ELF-1 (cell line): ENCODE data around the gene EGF.
"Not testable (repeated sequence)": the region's sequence is repeated elsewhere in the genome, so short reads cannot be mapped to it uniquely, and the experiment has no call there.

Experiments
- DNase-seq: peaks from one replicate; pipeline ENCODE4 v3.0.0-alpha.2; 2016; ENCODE audit warnings: low read depth, low spot score

EGF gene

GRCh38 chr4:109912706-109913595 is at the start of gene EGF:
TSS of gene EGF (plus strand) at chr4:109912883. CDS start at chr4:109913336, 453 bp downstream.
- peak; percentile 81 for DNase-seq

GRCh38 chr4:109864134-109864533 is 48.5 kb upstream of the EGF start:
- no peak for DNase-seq

GRCh38 chr4:109870061-109870460 is 42.6 kb upstream of the EGF start:
- no peak for DNase-seq

GRCh38 chr4:109872065-109872464 is 40.6 kb upstream of the EGF start:
- no peak for DNase-seq

- DNase-seq, result no peak
These were observed 39.6 kb upstream of the EGF start for GRCh38 chr4:109872950-109873656.

- DNase-seq, result no peak
These were observed 38.7 kb upstream of the EGF start for GRCh38 chr4:109873791-109874514.

- DNase-seq, result no peak
These were observed 37.6 kb upstream of the EGF start for GRCh38 chr4:109875106-109875505.

GRCh38 chr4:109875553-109875952 is 37.1 kb upstream of the EGF start:
- not testable (repeated sequence) for DNase-seq

GRCh38 chr4:109876634-109877265 is 35.9 kb upstream of the EGF start:
- no peak for DNase-seq

- no peak for DNase-seq
These were observed 35.3 kb upstream of the EGF start for GRCh38 chr4:109877400-109877799.

GRCh38 chr4:109878355-109878754 is 34.3 kb upstream of the EGF start:
- DNase-seq, result no peak

GRCh38 chr4:109879081-109879480 is 33.6 kb upstream of the EGF start:
- DNase-seq, result no peak

GRCh38 chr4:109879636-109880314 is 32.9 kb upstream of the EGF start:
- DNase-seq, result peak; percentile 6

GRCh38 chr4:109886303-109886702 is 26.4 kb upstream of the EGF start:
- no peak for DNase-seq

- no peak for DNase-seq
These were observed 25.6 kb upstream of the EGF start for GRCh38 chr4:109887071-109887470.

GRCh38 chr4:109890076-109890475 is 22.6 kb upstream of the EGF start:
- DNase-seq, result no peak

- DNase-seq, result no peak
These were observed 10.0 kb upstream of the EGF start for GRCh38 chr4:109902559-109903251.

GRCh38 chr4:109908731-109909130 is 4.0 kb upstream of the EGF start:
- no peak for DNase-seq

- DNase-seq, result no peak
These were observed 2.4 kb upstream of the EGF start for GRCh38 chr4:109910256-109910655.

GRCh38 chr4:109913596-109914241 is 1.0 kb downstream of the EGF start:
- no peak for DNase-seq
